ENCODE measurements around the gene TRPC4.
A peak's percentile ranks its signal among the peaks of the same experiment; 100 is the strongest.

TRPC4 gene

GRCh38 chr13:37748913-37749312 lies 120.7 kb downstream of the TRPC4 start:
- no peak for TF ChIP-seq CTCF (IDR thresholded peaks at IDR 0.05)
- Mint-ChIP-seq H3K27ac (no peak overlapping the region), H3K4me1 (peaks cover 4% of the 10 kb centered on the region), H3K4me3 (no peak overlapping the region), H3K36me3 (ENCODE audit: low read depth) (no peaks in the 10 kb centered on the region), H3K9me3 (peaks cover 4% of the 10 kb centered on the region), H3K27me3 (ENCODE audit: low read depth, poor library complexity) (no peaks in the 10 kb centered on the region)
- no peak for DNase-seq

- Mint-ChIP-seq H3K4me1 (peaks cover 4% of the 10 kb centered on the region), H3K36me3 (ENCODE audit: low read depth) (no peaks in the 10 kb centered on the region), H3K27me3 (ENCODE audit: low read depth, poor library complexity) (no peaks in the 10 kb centered on the region), H3K27ac (no peak overlapping the region), H3K9me3 (peaks cover 4% of the 10 kb centered on the region), H3K4me3 (no peak overlapping the region)
- TF ChIP-seq CTCF (IDR thresholded peaks at IDR 0.05): no peak
- no peak for DNase-seq
Observed at GRCh38 chr13:37747071-37747612, 122.4 kb downstream of the TRPC4 start.

- peaks cover 3% of the 10 kb centered on the region for H3K27me3 Mint-ChIP-seq (ENCODE audit: low read depth, poor library complexity)
- no peaks in the 10 kb centered on the region for H3K9me3 Mint-ChIP-seq
- TF ChIP-seq CTCF (IDR thresholded peaks at IDR 0.05): no peak
- peak overlapping the region; percentile 47 for H3K27ac Mint-ChIP-seq
- no peak for DNase-seq
- H3K36me3 Mint-ChIP-seq (ENCODE audit: low read depth): no peaks in the 10 kb centered on the region
- peaks cover 33% of the 10 kb centered on the region for H3K4me1 Mint-ChIP-seq
- no peak overlapping the region for H3K4me3 Mint-ChIP-seq
Observed at GRCh38 chr13:37741536-37741935, 128.0 kb downstream of the TRPC4 start.

GRCh38 chr13:37736045-37736444 lies 133.5 kb downstream of the TRPC4 start:
- Mint-ChIP-seq H3K27me3 (ENCODE audit: low read depth, poor library complexity) (peaks cover 3% of the 10 kb centered on the region), H3K36me3 (ENCODE audit: low read depth) (no peaks in the 10 kb centered on the region), H3K27ac (peak overlapping the region; percentile 33), H3K4me1 (peaks cover 42% of the 10 kb centered on the region), H3K4me3 (no peak overlapping the region), H3K9me3 (no peaks in the 10 kb centered on the region)
- no peak for TF ChIP-seq CTCF (IDR thresholded peaks at IDR 0.05)
- DNase-seq: no peak

GRCh38 chr13:37735293-37735692 lies 134.3 kb downstream of the TRPC4 start:
- H3K27ac Mint-ChIP-seq: no peak overlapping the region
- H3K4me3 Mint-ChIP-seq: no peak overlapping the region
- H3K36me3 Mint-ChIP-seq (ENCODE audit: low read depth): no peaks in the 10 kb centered on the region
- H3K27me3 Mint-ChIP-seq (ENCODE audit: low read depth, poor library complexity): peaks cover 3% of the 10 kb centered on the region
- no peak for DNase-seq
- TF ChIP-seq CTCF (IDR thresholded peaks at IDR 0.05): no peak
- H3K4me1 Mint-ChIP-seq: peaks cover 34% of the 10 kb centered on the region
- no peaks in the 10 kb centered on the region for H3K9me3 Mint-ChIP-seq

GRCh38 chr13:37729876-37730275 lies 139.7 kb downstream of the TRPC4 start:
- no peak for TF ChIP-seq CTCF (IDR thresholded peaks at IDR 0.05)
- H3K9me3 Mint-ChIP-seq: no peaks in the 10 kb centered on the region
- H3K27me3 Mint-ChIP-seq (ENCODE audit: low read depth, poor library complexity): no peaks in the 10 kb centered on the region
- H3K4me1 Mint-ChIP-seq: peaks cover 7% of the 10 kb centered on the region
- H3K27ac Mint-ChIP-seq: no peak overlapping the region
- H3K36me3 Mint-ChIP-seq (ENCODE audit: low read depth): no peaks in the 10 kb centered on the region
- no peak for DNase-seq
- H3K4me3 Mint-ChIP-seq: no peak overlapping the region
